Tibial nerve (tissue), 4 donors: Measurements from ENCODE around the gene LSM10.

Experiments
- EP300 ChIP-seq, 2 donors: sonication (generic); formaldehyde crosslinking; IDR thresholded peaks; one replicate each; pipeline ENCODE4 v1.6.1; 2017; ENCODE audit warnings: antibody characterized with exemption in 2 of 2, mild to moderate bottlenecking in 1 of 2
- TF ChIP-seq, protein P1 (sequence below), 5 experiments: fragments of 200-600 bp in 3 of 5; fragments of 450-650 bp in 2 of 5; sonication (generic) in 3 of 5; IDR thresholded peaks; one replicate each; pipeline ENCODE4 v1.5.1; 2016 to 2019; ENCODE audit warnings: antibody characterized with exemption in 5 of 5, mild to moderate bottlenecking in 3 of 5, moderate library complexity in 2 of 5

GRCh38 chr1:36343651-36344394 is 53.9 kb downstream of the LSM10 start:
- TF ChIP-seq, protein P1, sequence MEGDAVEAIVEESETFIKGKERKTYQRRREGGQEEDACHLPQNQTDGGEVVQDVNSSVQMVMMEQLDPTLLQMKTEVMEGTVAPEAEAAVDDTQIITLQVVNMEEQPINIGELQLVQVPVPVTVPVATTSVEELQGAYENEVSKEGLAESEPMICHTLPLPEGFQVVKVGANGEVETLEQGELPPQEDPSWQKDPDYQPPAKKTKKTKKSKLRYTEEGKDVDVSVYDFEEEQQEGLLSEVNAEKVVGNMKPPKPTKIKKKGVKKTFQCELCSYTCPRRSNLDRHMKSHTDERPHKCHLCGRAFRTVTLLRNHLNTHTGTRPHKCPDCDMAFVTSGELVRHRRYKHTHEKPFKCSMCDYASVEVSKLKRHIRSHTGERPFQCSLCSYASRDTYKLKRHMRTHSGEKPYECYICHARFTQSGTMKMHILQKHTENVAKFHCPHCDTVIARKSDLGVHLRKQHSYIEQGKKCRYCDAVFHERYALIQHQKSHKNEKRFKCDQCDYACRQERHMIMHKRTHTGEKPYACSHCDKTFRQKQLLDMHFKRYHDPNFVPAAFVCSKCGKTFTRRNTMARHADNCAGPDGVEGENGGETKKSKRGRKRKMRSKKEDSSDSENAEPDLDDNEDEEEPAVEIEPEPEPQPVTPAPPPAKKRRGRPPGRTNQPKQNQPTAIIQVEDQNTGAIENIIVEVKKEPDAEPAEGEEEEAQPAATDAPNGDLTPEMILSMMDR (IDR thresholded peaks at IDR 0.05) = no peak
- TF ChIP-seq EP300 (IDR thresholded peaks at IDR 0.05) = no peak
